HepG2 (cell line): ENCODE results near the gene MKS1. TPM values are rescaled to one million over a fixed set of nuclear protein-coding genes. Genes with fewer than 3 reads are reported as not detected.

ENCODE experiments used
- ARID4A ChIP-seq: sonication (generic); formaldehyde crosslinking; IDR thresholded peaks from 2 replicates; pipeline ENCODE4 v1.5.0; 2020; ENCODE audit warnings: mild to moderate bottlenecking, missing genetic modification reagents, borderline replicate concordance
- CAMTA2 ChIP-seq: sonication (generic); formaldehyde crosslinking; IDR thresholded peaks from 2 replicates; pipeline ENCODE4 v1.4.0; 2020; ENCODE audit warnings: mild to moderate bottlenecking, missing genetic modification reagents, borderline replicate concordance
- EZH2 ChIP-seq: conservative IDR thresholded peaks from 2 replicates; pipeline ENCODE4 v1.6.1; 2012; ENCODE audit warnings: mild to moderate bottlenecking, low read depth, low read length, moderate library complexity
- GFI1 ChIP-seq: sonication (generic); formaldehyde crosslinking; IDR thresholded peaks from 2 replicates; pipeline ENCODE4 v1.5.0; 2020; ENCODE audit warnings: missing genetic modification reagents, mild to moderate bottlenecking, borderline replicate concordance
- HIVEP1 ChIP-seq: sonication (generic); formaldehyde crosslinking; IDR thresholded peaks from 2 replicates; pipeline ENCODE4 v1.4.0; 2020; ENCODE audit warnings: mild to moderate bottlenecking, missing genetic modification reagents
- HNRNPK ChIP-seq: fragments of 200-400 bp; formaldehyde crosslinking; IDR thresholded peaks from 2 replicates; pipeline ENCODE4 v1.6.1; 2018; ENCODE audit warnings: low read length, low read depth, moderate library complexity, mild to moderate bottlenecking; ENCODE audit not compliant: poor library complexity, severe bottlenecking
- JUN ChIP-seq: sonication (generic); formaldehyde crosslinking; IDR thresholded peaks from 2 replicates; pipeline ENCODE4 v1.4.0; 2020; ENCODE audit warnings: mild to moderate bottlenecking, missing genetic modification reagents
- KDM3A ChIP-seq: IDR thresholded peaks from 2 replicates; pipeline ENCODE4 v1.6.1; 2018; ENCODE audit warnings: low read depth, missing compliant biosample characterization
- NPAS2 ChIP-seq: sonication (generic); formaldehyde crosslinking; IDR thresholded peaks from 2 replicates; pipeline ENCODE4 v1.8.0; 2022; ENCODE audit warnings: mild to moderate bottlenecking, missing genetic modification reagents, borderline replicate concordance
- NR2F6 ChIP-seq, 2 experiments: IDR thresholded peaks; 2 replicates each; pipeline ENCODE4 v1.6.1; 2016; ENCODE audit warnings: antibody characterized with exemption in 1 of 2, mild to moderate bottlenecking in 1 of 2
- PBX2 ChIP-seq: IDR thresholded peaks from 2 replicates; pipeline ENCODE4 v1.6.1; 2016; ENCODE audit warnings: control low read depth
- PLRG1 ChIP-seq: fragments of 450-650 bp; conservative IDR thresholded peaks from 2 replicates; pipeline ENCODE4 v1.6.1; 2016
- PRDM10 ChIP-seq: sonication (generic); formaldehyde crosslinking; IDR thresholded peaks from 2 replicates; pipeline ENCODE4 v1.4.0; 2020; ENCODE audit warnings: low read depth, missing genetic modification reagents
- SP140L ChIP-seq: sonication (generic); formaldehyde crosslinking; IDR thresholded peaks from 2 replicates; pipeline ENCODE4 v1.4.0; 2020; ENCODE audit warnings: missing genetic modification reagents, borderline replicate concordance
- TEAD2 ChIP-seq: sonication (generic); formaldehyde crosslinking; IDR thresholded peaks from 2 replicates; pipeline ENCODE4 v1.9.0; 2021; ENCODE audit warnings: missing genetic modification reagents
- THAP7 ChIP-seq: sonication (generic); formaldehyde crosslinking; IDR thresholded peaks from 2 replicates; pipeline ENCODE4 v1.8.1; 2023; ENCODE audit warnings: mild to moderate bottlenecking, missing genetic modification reagents
- ZNF12 ChIP-seq: sonication (generic); formaldehyde crosslinking; IDR thresholded peaks from 2 replicates; pipeline ENCODE4 v1.5.0; 2020; ENCODE audit warnings: missing genetic modification reagents
- ZNF253 ChIP-seq: sonication (generic); formaldehyde crosslinking; IDR thresholded peaks from 2 replicates; pipeline ENCODE4 v1.8.0; 2022; ENCODE audit warnings: mild to moderate bottlenecking, missing genetic modification reagents, borderline replicate concordance
- ZNF775 ChIP-seq: sonication (generic); formaldehyde crosslinking; IDR thresholded peaks from 2 replicates; pipeline ENCODE4 v1.4.0; 2020; ENCODE audit warnings: missing genetic modification reagents, mild to moderate bottlenecking, moderate library complexity, borderline replicate concordance
- polyA plus RNA-seq, 8 experiments: library from polyadenylated mRNA; depleted of rRNA in 3 of 8; stranded (reverse) in 7 of 8; unstranded in 1 of 8; fragments of >200 nt; fragmentation: Illumina TruSeq in 4 of 8; extraction: Trizol in 4 of 8; gene quantifications; 2 replicates each; pipeline versions ENCODE4 v1.2.1 to v1.2.3, GENCODE V29; 2011 to 2016; ENCODE audit warnings: low read depth in 4 of 8, missing spikeins in 1 of 8, mixed read lengths in 1 of 8; ENCODE audit not compliant: insufficient read depth in 1 of 8
- total RNA-seq, 5 experiments: library from RNA; depleted of rRNA; stranded (reverse); fragments of >200 nt; fragmentation: Illumina TruSeq; extraction: Trizol; gene quantifications; 2 replicates each; pipeline ENCODE4 v1.2.3, GENCODE V29; 2016; ENCODE audit warnings: low read depth in 1 of 5

The MKS1 gene
- total and polyA plus RNA-seq, 2 of the 13 experiments (the other 11 are each of a cell fraction or from before 2014, with no cell fraction given): 16.1 to 26.3 TPM

- TF ChIP-seq PRDM10 (CRISPR knock-in tag): no peak
- TF ChIP-seq PBX2 (CRISPR knock-in tag): no peak
- TF ChIP-seq CAMTA2 (CRISPR knock-in tag): peak; percentile 69; the same call in 1 of the 2 replicates
- TF ChIP-seq ARID4A (CRISPR knock-in tag): no peak; the same call in 1 of the 2 replicates
- TF ChIP-seq PLRG1: no peak
- TF ChIP-seq ZNF253 (CRISPR knock-in tag): peak; percentile 80; the same call in 1 of the 2 replicates
- peak; percentile 93 for TF ChIP-seq TEAD2 (CRISPR knock-in tag)
- no peak for TF ChIP-seq HNRNPK
- TF ChIP-seq NR2F6 (IDR thresholded peaks at IDR 0.05): no peak
- no peak for TF ChIP-seq NR2F6 (CRISPR knock-in tag; IDR thresholded peaks at IDR 0.05)
- TF ChIP-seq JUN (CRISPR knock-in tag): no peak; the same call in 1 of the 2 replicates
- no peak for TF ChIP-seq EZH2
- peak; percentile 62; the same call in 1 of the 2 replicates for TF ChIP-seq THAP7
- TF ChIP-seq ZNF12 (CRISPR knock-in tag): no peak; the same call in 1 of the 2 replicates
- peak; percentile 56; the same call in 1 of the 2 replicates for TF ChIP-seq KDM3A
- no peak for TF ChIP-seq ZNF775 (CRISPR knock-in tag)
- TF ChIP-seq GFI1 (CRISPR knock-in tag): peak; percentile 68; the same call in 1 of the 2 replicates
- TF ChIP-seq HIVEP1 (CRISPR knock-in tag): peak; percentile 51; the same call in 1 of the 2 replicates
- TF ChIP-seq NPAS2 (CRISPR knock-in tag): no peak
- no peak for TF ChIP-seq SP140L (CRISPR knock-in tag)
Measured at GRCh38 chr17:58249270-58250133, 30.4 kb upstream of the MKS1 start (continued).
